Measurements from ENCODE around the gene MRPL12.
"Not testable (repeated sequence)": the region's sequence is repeated elsewhere in the genome, so short reads cannot be mapped to it uniquely, and the experiment has no call there.

MRPL12 gene

DNA sequence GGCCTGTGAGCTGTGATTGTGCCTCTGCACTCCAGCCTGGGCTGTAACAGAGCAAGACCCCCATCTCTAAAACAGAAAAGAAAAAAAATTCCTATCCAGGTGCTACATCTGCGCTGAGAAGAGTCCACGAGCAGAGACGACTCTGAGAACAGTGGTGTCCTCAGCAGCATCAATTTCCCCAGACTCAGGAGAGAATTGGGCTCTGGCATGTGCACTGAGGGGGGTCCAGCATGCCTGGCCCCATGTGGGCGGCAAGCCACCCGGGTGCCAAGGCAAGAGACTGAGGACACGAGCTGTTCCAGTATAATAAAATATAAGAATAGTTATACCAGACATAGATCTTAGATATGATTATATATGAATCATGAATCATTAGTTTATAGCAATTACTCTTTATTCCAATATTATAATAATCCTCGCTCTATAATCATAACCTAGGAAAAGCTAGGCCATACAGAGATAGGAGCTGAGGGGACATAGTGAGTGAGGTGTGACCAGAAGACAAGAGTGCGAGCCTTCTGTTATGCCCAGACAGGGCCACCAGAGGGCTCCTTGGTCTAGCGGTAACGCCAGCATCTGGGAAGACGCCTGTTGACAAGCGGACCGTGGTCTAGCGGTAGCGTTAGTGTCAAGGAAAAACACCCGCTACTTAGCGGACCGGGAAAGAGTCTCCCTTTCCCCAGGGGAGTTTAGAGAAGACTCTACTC lies 27.5 kb upstream of the MRPL12 start:
- H3K4me3 ChIP-seq (ENCODE audit: low read depth, low read length); DNase-seq (ENCODE audit: low read depth, low spot score): not testable (repeated sequence)
- ChIA-PET CTCF (interaction anchor here (0.8 to 1.9 kb wide), 9 partner anchors 8 to 179 kb away, joined by 3 to 9 read pairs (median 4); partner anchors contain the start of genes ARL16 and HGS), POLR2A (interaction anchor here (0.9 to 1.2 kb wide), 3 partner anchors 9 to 34 kb away, joined by 3 to 4 read pairs (median 4); partner anchors contain the start of genes CCDC137 and OXLD1)
- TF ChIP-seq, protein P1, sequence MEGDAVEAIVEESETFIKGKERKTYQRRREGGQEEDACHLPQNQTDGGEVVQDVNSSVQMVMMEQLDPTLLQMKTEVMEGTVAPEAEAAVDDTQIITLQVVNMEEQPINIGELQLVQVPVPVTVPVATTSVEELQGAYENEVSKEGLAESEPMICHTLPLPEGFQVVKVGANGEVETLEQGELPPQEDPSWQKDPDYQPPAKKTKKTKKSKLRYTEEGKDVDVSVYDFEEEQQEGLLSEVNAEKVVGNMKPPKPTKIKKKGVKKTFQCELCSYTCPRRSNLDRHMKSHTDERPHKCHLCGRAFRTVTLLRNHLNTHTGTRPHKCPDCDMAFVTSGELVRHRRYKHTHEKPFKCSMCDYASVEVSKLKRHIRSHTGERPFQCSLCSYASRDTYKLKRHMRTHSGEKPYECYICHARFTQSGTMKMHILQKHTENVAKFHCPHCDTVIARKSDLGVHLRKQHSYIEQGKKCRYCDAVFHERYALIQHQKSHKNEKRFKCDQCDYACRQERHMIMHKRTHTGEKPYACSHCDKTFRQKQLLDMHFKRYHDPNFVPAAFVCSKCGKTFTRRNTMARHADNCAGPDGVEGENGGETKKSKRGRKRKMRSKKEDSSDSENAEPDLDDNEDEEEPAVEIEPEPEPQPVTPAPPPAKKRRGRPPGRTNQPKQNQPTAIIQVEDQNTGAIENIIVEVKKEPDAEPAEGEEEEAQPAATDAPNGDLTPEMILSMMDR (IDR thresholded peaks at IDR 0.05; ENCODE audit: insufficient read depth, low read length, missing control alignments): peak; percentile 40

DNA sequence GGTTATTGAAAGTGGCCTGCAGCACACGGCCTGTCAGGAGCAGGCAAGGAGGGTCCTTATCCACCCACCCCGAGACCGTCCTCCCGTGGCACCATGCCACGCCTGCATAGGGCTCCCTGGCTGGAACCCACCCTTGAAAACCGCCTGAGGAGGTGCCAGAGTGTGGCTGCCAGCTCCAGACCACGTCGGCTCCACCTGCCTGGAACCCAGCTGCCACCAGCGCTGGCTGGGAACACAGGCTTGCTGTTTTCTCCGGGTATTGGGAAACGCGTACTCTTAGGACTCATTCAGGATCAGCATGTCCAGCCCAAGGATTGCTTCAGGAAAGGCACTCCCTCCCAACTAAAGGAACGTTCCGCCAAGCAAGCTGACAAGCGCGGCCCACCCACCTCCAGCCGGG lies 26.3 kb upstream of the MRPL12 start:
- TF ChIP-seq, protein P1 (IDR thresholded peaks at IDR 0.05; ENCODE audit: insufficient read depth, low read length, missing control alignments): no peak
- no peak for DNase-seq (ENCODE audit: low read depth, low spot score)
- H3K4me3 ChIP-seq (ENCODE audit: low read depth, low read length): no peak overlapping the region
- ChIA-PET POLR2A (no interaction called here), CTCF (interaction anchor here (1.6 to 1.9 kb wide), 2 partner anchors 8 to 12 kb away, joined by 7 to 9 read pairs; no protein-coding TSS in a partner anchor)

DNA sequence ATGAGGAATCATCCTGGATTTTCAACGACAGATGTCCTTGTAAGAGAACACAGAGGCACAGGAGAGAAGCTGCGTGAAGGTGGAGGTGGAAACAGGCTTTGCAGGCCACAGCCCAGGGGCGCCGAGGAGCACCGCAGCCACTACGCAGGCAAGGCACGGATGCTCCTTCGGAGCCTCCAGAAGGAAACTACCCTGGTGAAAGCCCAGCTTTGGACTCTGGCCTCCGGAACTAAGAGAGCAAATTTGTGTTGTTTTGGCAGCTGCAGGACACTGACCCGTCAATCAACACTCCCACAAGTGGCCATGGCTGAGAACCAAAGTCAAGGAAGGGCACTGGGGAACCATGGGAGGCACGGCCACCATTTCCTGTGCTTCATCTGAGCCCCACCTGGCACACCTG lies 23.0 kb upstream of the MRPL12 start:
- DNase-seq (ENCODE audit: low read depth, low spot score): no peak
- POLR2A ChIA-PET: no interaction called here
- TF ChIP-seq, protein P1 (IDR thresholded peaks at IDR 0.05; ENCODE audit: insufficient read depth, low read length, missing control alignments): no peak
- CTCF ChIA-PET: interaction anchor here (1.2 kb wide), 1 partner anchor 24 kb away, joined by 5 read pairs; the partner anchor contains the start of gene MRPL12
- H3K4me3 ChIP-seq (ENCODE audit: low read depth, low read length): no peak overlapping the region

DNA sequence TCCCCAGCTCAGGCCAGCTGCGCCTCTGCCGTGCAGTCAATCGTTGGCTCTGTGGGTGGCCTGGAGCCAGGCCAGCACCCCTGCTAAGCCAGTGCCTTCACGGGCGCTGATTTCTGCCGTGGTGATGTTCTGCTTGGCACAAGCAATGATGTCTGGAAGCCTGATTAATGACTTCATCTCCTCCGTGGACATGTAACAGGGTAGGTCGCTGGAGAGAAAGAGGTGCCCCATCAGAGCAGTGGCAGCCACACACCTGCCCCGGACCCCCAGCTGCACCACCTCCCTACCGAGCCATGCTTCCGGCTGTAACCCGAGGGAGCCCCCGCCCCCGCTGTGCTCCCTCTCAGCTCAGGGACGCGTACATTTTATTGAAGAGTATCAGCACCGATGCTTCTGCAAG lies 21.5 kb upstream of the MRPL12 start:
- ChIA-PET CTCF (interaction anchor here (2.6 kb wide), 1 partner anchor 9 kb away, joined by 7 read pairs; no protein-coding TSS in a partner anchor), POLR2A (no interaction called here)
- H3K4me3 ChIP-seq (ENCODE audit: low read depth, low read length): peak overlapping the region; percentile 12
- TF ChIP-seq, protein P1 (IDR thresholded peaks at IDR 0.05; ENCODE audit: insufficient read depth, low read length, missing control alignments): no peak
- DNase-seq (ENCODE audit: low read depth, low spot score): no peak

DNA sequence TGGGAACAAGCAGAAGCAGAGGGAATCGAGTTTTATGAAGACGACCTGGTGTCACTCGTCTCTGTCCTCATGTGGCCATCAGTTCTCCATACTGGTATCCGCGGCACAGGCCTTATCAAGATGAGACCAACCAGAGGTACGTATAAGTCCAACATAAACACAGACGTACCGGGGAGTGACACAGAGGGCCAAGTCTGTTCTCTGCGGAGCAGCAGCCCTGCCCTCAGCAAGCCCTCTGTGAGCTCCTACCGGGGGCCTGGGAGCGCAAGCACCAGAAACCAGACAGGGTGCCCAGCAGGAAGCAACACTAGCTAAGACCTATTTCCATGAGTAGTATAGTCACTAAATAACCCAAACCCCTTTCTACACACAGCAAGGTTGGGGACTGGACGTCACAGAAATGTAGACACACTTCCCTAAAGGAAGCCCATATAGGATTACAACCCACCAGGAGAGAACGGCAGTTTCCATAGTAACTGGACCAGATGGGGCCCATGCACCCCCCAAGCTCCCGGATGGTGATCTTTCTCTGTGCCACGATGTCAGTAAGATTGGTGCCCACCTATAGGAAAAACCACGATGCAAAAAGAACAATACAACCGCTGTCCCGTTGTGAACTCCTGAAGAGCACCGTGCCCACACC lies 20.5 kb upstream of the MRPL12 start:
- DNase-seq (ENCODE audit: low read depth, low spot score): no peak
- ChIA-PET CTCF (interaction anchor here (1.3 to 2.6 kb wide), 4 partner anchors 8 to 81 kb away, joined by 3 to 7 read pairs (median 4); no protein-coding TSS in a partner anchor), POLR2A (interaction anchor here (1.2 to 3.6 kb wide), 3 partner anchors 20 to 170 kb away, joined by 3 to 26 read pairs (median 3); partner anchors contain the start of genes ACTG1 and MRPL12)
- H3K4me3 ChIP-seq (ENCODE audit: low read depth, low read length): peak overlapping the region; percentile 89
- TF ChIP-seq, protein P1 (IDR thresholded peaks at IDR 0.05; ENCODE audit: insufficient read depth, low read length, missing control alignments): no peak

DNA sequence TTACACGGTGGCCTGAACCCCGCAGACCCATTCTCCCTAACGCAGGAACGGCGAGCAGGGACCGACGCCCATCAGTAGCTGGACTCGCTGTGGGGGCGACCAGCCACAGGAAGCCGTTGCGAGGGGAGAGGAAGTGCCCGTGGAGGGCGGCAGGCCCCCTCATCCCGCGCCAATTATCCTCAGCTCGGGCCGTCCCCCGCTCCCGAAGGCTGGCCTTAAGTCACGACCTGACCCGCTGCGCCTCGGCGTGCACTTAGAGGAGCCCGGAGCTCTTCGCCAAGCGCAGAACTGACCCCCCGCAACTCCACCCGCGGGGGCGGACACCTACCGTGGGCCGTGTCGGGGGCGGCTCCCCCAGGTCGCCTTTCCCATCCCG lies 20.0 kb upstream of the MRPL12 start:
- no peak for DNase-seq (ENCODE audit: low read depth, low spot score)
- TF ChIP-seq, protein P1 (IDR thresholded peaks at IDR 0.05; ENCODE audit: insufficient read depth, low read length, missing control alignments): no peak
- H3K4me3 ChIP-seq (ENCODE audit: low read depth, low read length): peak overlapping the region; percentile 89
- ChIA-PET CTCF (interaction anchor here (1.2 to 2.6 kb wide), 5 partner anchors 9 to 82 kb away, joined by 3 to 7 read pairs (median 4); no protein-coding TSS in a partner anchor), POLR2A (interaction anchor here (0.7 to 3.6 kb wide), 11 partner anchors 9 to 182 kb away, joined by 3 to 26 read pairs (median 3); partner anchors contain the start of genes ACTG1, CCDC137, MRPL12 and OXLD1)

Measured in AG04449 (cell line).